ENCODE results near the gene BORCS5. TPM values are rescaled to one million over a fixed set of nuclear protein-coding genes. Genes with fewer than 3 reads are reported as not detected.
A peak's percentile ranks its signal among the peaks of the same experiment; 100 is the strongest.

The BORCS5 gene
- total RNA-seq, 1 donor from 2014 or later = 13.3 TPM

DNA sequence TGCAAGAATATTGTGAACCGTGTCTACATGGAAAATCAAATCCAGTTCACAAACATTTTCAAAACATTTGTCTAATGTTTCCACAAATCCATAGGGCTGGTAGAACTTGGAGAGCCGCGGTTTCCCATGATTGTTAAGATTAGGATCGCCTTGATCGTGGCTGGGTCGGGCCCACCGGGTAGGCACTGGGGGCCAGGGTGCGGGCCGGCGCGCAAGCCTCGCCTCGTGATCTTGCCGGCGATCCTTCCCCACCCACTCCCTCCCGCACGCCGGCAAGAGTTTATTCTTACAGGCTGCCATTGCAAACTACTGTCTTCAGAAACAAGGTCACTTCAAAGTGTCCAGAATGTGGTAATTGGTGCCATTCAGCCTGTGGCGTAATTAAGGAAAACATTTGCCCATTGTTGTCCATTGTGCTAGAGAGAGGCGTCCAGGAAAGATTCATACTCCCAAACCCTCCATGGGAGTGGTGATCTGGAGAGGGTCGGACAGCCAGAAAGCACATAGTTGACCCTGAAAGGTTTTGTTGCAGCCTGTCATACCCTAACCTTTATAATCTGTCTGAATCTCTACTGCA, 95.5 kb downstream of the BORCS5 start:
- Histone ChIP-seq H3K27me3 (no peaks in the 10 kb centered on the region), H3K79me2 (ENCODE audit: low read depth) (no peaks in the 10 kb centered on the region), H3F3A (ENCODE audit: low read depth) (no peaks in the 10 kb centered on the region), H4K20me1 (ENCODE audit: low read depth) (peaks cover 4% of the 10 kb centered on the region), H3K36me3 (no peaks in the 10 kb centered on the region), H3K4me3 (no peak overlapping the region), H3K4me1 (no peaks in the 10 kb centered on the region), H2AFZ (replicated peaks) (no peak overlapping the region), H3K9ac (no peak overlapping the region), H3K9me3 (ENCODE audit: low read depth) (no peaks in the 10 kb centered on the region), H3K27ac (no peak overlapping the region), H3K4me2 (no peak overlapping the region)
- Mint-ChIP-seq H3K27ac (no peak overlapping the region), H3K4me1 (peaks cover 10% of the 10 kb centered on the region), H3K27me3 (ENCODE audit: insufficient read depth, low read depth) (no peaks in the 10 kb centered on the region), H3K9me3 (no peaks in the 10 kb centered on the region), H3K36me3 (no peaks in the 10 kb centered on the region), H3K4me3 (peak overlapping the region; percentile 35)
- DNase-seq (ENCODE audit: low spot score) = no peak
- TF ChIP-seq, protein P1, sequence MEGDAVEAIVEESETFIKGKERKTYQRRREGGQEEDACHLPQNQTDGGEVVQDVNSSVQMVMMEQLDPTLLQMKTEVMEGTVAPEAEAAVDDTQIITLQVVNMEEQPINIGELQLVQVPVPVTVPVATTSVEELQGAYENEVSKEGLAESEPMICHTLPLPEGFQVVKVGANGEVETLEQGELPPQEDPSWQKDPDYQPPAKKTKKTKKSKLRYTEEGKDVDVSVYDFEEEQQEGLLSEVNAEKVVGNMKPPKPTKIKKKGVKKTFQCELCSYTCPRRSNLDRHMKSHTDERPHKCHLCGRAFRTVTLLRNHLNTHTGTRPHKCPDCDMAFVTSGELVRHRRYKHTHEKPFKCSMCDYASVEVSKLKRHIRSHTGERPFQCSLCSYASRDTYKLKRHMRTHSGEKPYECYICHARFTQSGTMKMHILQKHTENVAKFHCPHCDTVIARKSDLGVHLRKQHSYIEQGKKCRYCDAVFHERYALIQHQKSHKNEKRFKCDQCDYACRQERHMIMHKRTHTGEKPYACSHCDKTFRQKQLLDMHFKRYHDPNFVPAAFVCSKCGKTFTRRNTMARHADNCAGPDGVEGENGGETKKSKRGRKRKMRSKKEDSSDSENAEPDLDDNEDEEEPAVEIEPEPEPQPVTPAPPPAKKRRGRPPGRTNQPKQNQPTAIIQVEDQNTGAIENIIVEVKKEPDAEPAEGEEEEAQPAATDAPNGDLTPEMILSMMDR (IDR thresholded peaks at IDR 0.05) = no peak
- no peak for TF ChIP-seq EZH2phosphoT487 (IDR thresholded peaks at IDR 0.05)
- no peak for TF ChIP-seq EZH2 (IDR thresholded peaks at IDR 0.05)

DNA sequence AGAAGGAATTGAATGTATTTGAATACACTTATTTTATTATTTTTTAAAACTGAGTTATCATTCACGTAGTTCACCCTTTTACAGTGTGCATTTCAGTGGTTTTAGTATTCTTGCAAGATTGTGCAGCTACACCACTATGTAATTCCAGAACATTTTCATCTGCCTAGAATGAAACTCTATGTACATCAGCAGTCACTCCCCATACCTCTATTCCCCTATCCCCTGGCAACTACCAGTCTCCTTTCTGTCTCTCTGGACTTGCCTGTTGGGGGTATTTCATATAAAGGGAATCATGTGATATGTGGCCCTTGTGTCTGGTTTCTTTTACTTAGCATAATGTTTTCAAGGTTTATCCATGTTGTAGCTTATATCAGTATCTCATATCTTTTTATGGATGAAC, 96.8 kb downstream of the BORCS5 start:
- H3K36me3 Mint-ChIP-seq = no peaks in the 10 kb centered on the region
- H2AFZ ChIP-seq (replicated peaks) = no peak overlapping the region
- no peaks in the 10 kb centered on the region for H3K9me3 ChIP-seq (ENCODE audit: low read depth)
- H3K27me3 Mint-ChIP-seq (ENCODE audit: insufficient read depth, low read depth) = no peaks in the 10 kb centered on the region
- peaks cover 4% of the 10 kb centered on the region for H4K20me1 ChIP-seq (ENCODE audit: low read depth)
- no peaks in the 10 kb centered on the region for H3F3A ChIP-seq (ENCODE audit: low read depth)
- H3K4me1 ChIP-seq = peaks cover 5% of the 10 kb centered on the region
- no peak for TF ChIP-seq EZH2 (IDR thresholded peaks at IDR 0.05)
- TF ChIP-seq EZH2phosphoT487 (IDR thresholded peaks at IDR 0.05) = no peak
- TF ChIP-seq, protein P1 (IDR thresholded peaks at IDR 0.05) = no peak
- peaks cover 13% of the 10 kb centered on the region for H3K4me1 Mint-ChIP-seq
- H3K9ac ChIP-seq = no peak overlapping the region
- H3K79me2 ChIP-seq (ENCODE audit: low read depth) = no peaks in the 10 kb centered on the region
- no peak for DNase-seq (ENCODE audit: low spot score)
- H3K4me3 ChIP-seq = no peak overlapping the region
- H3K27ac Mint-ChIP-seq = no peak overlapping the region
- H3K36me3 ChIP-seq = no peaks in the 10 kb centered on the region
- H3K9me3 Mint-ChIP-seq = peaks cover 3% of the 10 kb centered on the region
- no peaks in the 10 kb centered on the region for H3K27me3 ChIP-seq
- H3K27ac ChIP-seq = no peak overlapping the region
- H3K4me2 ChIP-seq = no peak overlapping the region
- H3K4me3 Mint-ChIP-seq = no peak overlapping the region

DNA sequence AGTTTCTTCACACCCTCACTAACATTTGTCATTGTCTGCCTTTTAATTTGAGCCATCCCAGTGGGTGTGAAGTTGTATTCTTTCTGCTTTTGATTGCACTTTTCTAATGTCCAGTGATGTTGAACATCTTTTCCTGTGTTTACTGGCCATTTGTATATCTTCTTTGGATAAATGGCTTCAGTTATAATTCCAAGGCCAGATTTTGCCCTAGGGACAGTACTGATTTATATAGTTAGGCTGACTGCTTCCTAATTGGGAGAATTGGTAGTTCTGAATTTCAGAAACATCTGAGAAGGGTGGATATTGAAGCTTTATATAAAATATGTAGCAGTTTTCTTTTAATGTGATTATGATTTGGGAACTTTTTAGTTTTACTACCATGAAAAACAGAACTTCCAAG, 97.4 kb downstream of the BORCS5 start:
- Histone ChIP-seq H2AFZ (replicated peaks) (no peak overlapping the region), H3K79me2 (ENCODE audit: low read depth) (no peaks in the 10 kb centered on the region), H3K36me3 (no peaks in the 10 kb centered on the region), H3K9me3 (ENCODE audit: low read depth) (no peaks in the 10 kb centered on the region), H3F3A (ENCODE audit: low read depth) (no peaks in the 10 kb centered on the region), H3K27me3 (no peaks in the 10 kb centered on the region), H3K4me1 (peaks cover 5% of the 10 kb centered on the region), H3K9ac (no peak overlapping the region), H3K27ac (no peak overlapping the region), H4K20me1 (ENCODE audit: low read depth) (peaks cover 4% of the 10 kb centered on the region), H3K4me3 (no peak overlapping the region), H3K4me2 (no peak overlapping the region)
- H3K4me1 Mint-ChIP-seq = peaks cover 13% of the 10 kb centered on the region
- H3K27ac Mint-ChIP-seq = no peak overlapping the region
- no peak overlapping the region for H3K4me3 Mint-ChIP-seq
- DNase-seq (ENCODE audit: low spot score) = no peak
- peaks cover 3% of the 10 kb centered on the region for H3K9me3 Mint-ChIP-seq
- no peaks in the 10 kb centered on the region for H3K27me3 Mint-ChIP-seq (ENCODE audit: insufficient read depth, low read depth)
- no peak for TF ChIP-seq EZH2 (IDR thresholded peaks at IDR 0.05)
- TF ChIP-seq, protein P1 (IDR thresholded peaks at IDR 0.05) = no peak
- no peak for TF ChIP-seq EZH2phosphoT487 (IDR thresholded peaks at IDR 0.05)
- no peaks in the 10 kb centered on the region for H3K36me3 Mint-ChIP-seq

Data from neural progenitor cell (in vitro differentiated cells).